Right atrium auricular region (tissue), 2 donors: Measurements from ENCODE around the gene CASKIN2. TPM values are rescaled to one million over a fixed set of nuclear protein-coding genes. Genes with fewer than 3 reads are reported as not detected.

ENCODE experiments used
- DNase-seq: peaks from one replicate; pipeline ENCODE4 v3.0.0-alpha.2; 2019; ENCODE audit warnings: low spot score
- H3K27ac ChIP-seq, 2 donors: fragments of 200-600 bp; sonication (generic); 1 replicate in 1 of 2; 2 replicates in 1 of 2; pipeline ENCODE4 v1.5.1; 2016 to 2019
- H3K27me3 ChIP-seq, 2 donors: fragments of 200-600 bp; sonication (generic); one replicate each; pipeline versions ENCODE4 v1.5.1 to v1.6.0; 2017 to 2019
- H3K36me3 ChIP-seq: fragments of 200-600 bp; sonication (generic); one replicate; pipeline ENCODE4 v1.5.1; 2016
- H3K4me1 ChIP-seq, 2 donors: fragments of 200-600 bp; sonication (generic); one replicate each; pipeline versions ENCODE4 v1.5.1 to v1.6.0; 2017 to 2019
- H3K4me3 ChIP-seq, 2 donors: fragments of 200-600 bp; sonication (generic); 1 replicate in 1 of 2; 2 replicates in 1 of 2; pipeline ENCODE4 v1.5.1; 2017 to 2019; ENCODE audit warnings: mild to moderate bottlenecking in 1 of 2, moderate library complexity in 1 of 2
- H3K9me3 ChIP-seq, 2 donors: fragments of 200-600 bp; sonication (generic); one replicate each; pipeline ENCODE4 v1.5.1; 2019
- CTCF ChIP-seq, 2 donors: fragments of 200-600 bp; sonication (generic); IDR thresholded peaks; one replicate each; pipeline ENCODE4 v1.5.1; 2019; ENCODE audit warnings: antibody characterized with exemption in 2 of 2
- total RNA-seq, 2 donors: library from RNA; depleted of rRNA; stranded (reverse); fragments of >200 nt; gene quantifications; one replicate each; pipeline ENCODE4 v1.1.0, GENCODE V29; 2016

Gene CASKIN2
- total RNA-seq, 2 donors from 2014 or later, result 18.3 to 28.7 TPM

DNA sequence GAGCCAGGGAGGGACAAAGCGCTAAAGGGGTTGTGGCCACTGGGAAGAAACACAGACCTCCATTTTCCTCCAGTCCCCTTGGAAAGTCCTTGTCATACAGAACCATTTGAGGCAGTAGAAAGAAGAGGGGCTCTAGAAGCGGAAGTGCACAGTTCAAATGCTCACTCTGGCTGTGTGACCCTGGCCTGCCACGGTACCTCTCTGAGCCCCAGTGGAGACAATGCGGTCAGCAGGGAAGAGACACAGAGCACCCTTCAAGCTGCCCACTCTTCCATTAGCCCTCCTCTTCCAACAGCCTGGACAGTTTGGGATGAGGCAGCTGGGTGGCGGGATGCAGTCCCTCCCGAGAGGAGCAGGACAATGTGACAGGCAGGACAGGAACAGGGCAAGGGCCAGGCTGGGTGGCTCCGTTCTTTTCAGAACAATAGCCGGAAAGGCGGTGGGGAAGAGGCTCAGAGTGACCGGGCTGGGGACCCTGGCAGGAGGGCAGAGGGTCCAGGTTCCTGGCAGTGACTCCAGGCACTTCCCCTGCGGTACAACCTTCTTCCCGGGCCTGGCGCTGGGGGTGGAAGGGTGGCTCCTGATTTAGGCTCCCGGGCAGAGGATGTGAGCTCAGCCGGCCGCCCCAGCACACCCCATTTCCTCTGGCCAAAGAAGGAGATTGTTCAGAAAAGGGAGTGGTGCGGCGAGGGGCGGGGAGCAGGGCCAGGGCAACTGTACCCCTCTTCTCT is 5.6 kb downstream of the CASKIN2 start:
- Histone ChIP-seq H3K4me3 (peak overlapping the region; percentile 18 to 22), H3K36me3 (peaks cover 47% of the 10 kb centered on the region), H3K27ac (peak overlapping the region; percentile 93 to 97), H3K4me1 (peaks cover 0 to 69% of the 10 kb centered on the region in 2 donors), H3K27me3 (no peaks in the 10 kb centered on the region), H3K9me3 (no peaks in the 10 kb centered on the region)
- DNase-seq, result peak; percentile 69
- no peak for TF ChIP-seq CTCF (IDR thresholded peaks at IDR 0.05)

GRCh38 chr17:75508931-75509361 is 6.4 kb downstream of the CASKIN2 start:
- peak overlapping the region in 1 of 2 donors; percentile 22 for H3K4me3 ChIP-seq
- H3K9me3 ChIP-seq, result no peaks in the 10 kb centered on the region
- DNase-seq, result no peak
- no peaks in the 10 kb centered on the region for H3K27me3 ChIP-seq
- peaks cover 0 to 61% of the 10 kb centered on the region in 2 donors for H3K4me1 ChIP-seq
- H3K27ac ChIP-seq, result peak overlapping the region; percentile 93 to 97
- H3K36me3 ChIP-seq, result peaks cover 55% of the 10 kb centered on the region
- TF ChIP-seq CTCF (IDR thresholded peaks at IDR 0.05), result no peak

GRCh38 chr17:75507733-75508719 is 7.3 kb downstream of the CASKIN2 start:
- H3K9me3 ChIP-seq, result no peaks in the 10 kb centered on the region
- no peak for DNase-seq
- no peaks in the 10 kb centered on the region for H3K27me3 ChIP-seq
- no peak overlapping the region for H3K4me3 ChIP-seq
- H3K27ac ChIP-seq, result peak overlapping the region; percentile 93 to 97
- no peak for TF ChIP-seq CTCF (IDR thresholded peaks at IDR 0.05)
- H3K36me3 ChIP-seq, result peaks cover 55% of the 10 kb centered on the region
- peaks cover 0 to 52% of the 10 kb centered on the region in 2 donors for H3K4me1 ChIP-seq

DNA sequence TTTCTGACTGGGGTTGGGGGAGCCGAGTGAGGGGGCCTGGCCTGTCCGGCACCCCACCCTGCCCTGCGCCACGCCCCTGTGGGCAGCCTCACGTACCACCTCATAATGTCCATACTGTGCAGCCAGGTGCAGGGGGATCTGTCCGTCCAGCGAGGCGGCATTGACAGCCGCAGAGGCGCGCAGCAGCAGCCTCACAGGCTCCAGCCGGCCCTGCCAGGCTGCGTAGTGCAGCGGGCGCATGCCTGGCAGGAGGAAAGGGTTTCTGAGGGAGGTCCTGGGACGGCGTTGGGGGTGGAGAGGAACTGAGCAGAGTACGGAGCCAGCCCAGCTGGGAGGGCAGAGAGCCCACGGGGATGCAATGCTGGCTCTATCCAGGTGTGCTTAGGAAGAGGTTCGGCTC is 8.4 kb downstream of the CASKIN2 start:
- Histone ChIP-seq H3K9me3 (no peaks in the 10 kb centered on the region), H3K4me1 (peaks cover 0 to 45% of the 10 kb centered on the region in 2 donors), H3K27me3 (no peaks in the 10 kb centered on the region), H3K36me3 (peaks cover 62% of the 10 kb centered on the region), H3K4me3 (no peak overlapping the region), H3K27ac (no peak overlapping the region)
- TF ChIP-seq CTCF (IDR thresholded peaks at IDR 0.05), result no peak
- DNase-seq, result no peak

GRCh38 chr17:75506134-75506533 is 9.2 kb downstream of the CASKIN2 start:
- Histone ChIP-seq H3K9me3 (no peaks in the 10 kb centered on the region), H3K4me1 (peaks cover 0 to 45% of the 10 kb centered on the region in 2 donors), H3K27ac (no peak overlapping the region), H3K27me3 (no peaks in the 10 kb centered on the region), H3K36me3 (peaks cover 68% of the 10 kb centered on the region), H3K4me3 (no peak overlapping the region)
- DNase-seq, result no peak
- no peak for TF ChIP-seq CTCF (IDR thresholded peaks at IDR 0.05)
